Measurements from ENCODE around the gene ARHGAP26.
A peak's percentile ranks its signal among the peaks of the same experiment; 100 is the strongest.

- TF ChIP-seq CTCF (conservative IDR thresholded peaks at IDR 0.05; ENCODE audit: low read depth in 2 of 2) (peak; percentile 34 to 70), EZH2 (IDR thresholded peaks at IDR 0.05; ENCODE audit: low read depth, unreplicated experiment) (no peak), EZH2phosphoT487 (IDR thresholded peaks at IDR 0.05; ENCODE audit: unreplicated experiment) (no peak), POLR2AphosphoS5 (IDR thresholded peaks at IDR 0.05; ENCODE audit: low read depth) (no peak), REST (IDR thresholded peaks at IDR 0.05; ENCODE audit: unreplicated experiment) (no peak), ZNF331 (CRISPR knock-in tag; IDR thresholded peaks at IDR 0.05; ENCODE audit: low read depth) (no peak), STAT1 (IDR thresholded peaks at IDR 0.05; ENCODE audit: unreplicated experiment) (no peak)
These were observed 753 bp downstream of the ARHGAP26 start for GRCh38 chr5:142770650-142771609.

Data from GM23338 (cell line).